Activated CD4-positive, alpha-beta T cell treated with anti-CD3 and anti-CD28 coated beads for 1 hour (primary cell): ENCODE measurements around the gene SLC2A6.

Source experiments
- DNase-seq: peaks from one replicate; pipeline ENCODE4 v3.0.0-alpha.2; 2020

SLC2A6 gene

DNA sequence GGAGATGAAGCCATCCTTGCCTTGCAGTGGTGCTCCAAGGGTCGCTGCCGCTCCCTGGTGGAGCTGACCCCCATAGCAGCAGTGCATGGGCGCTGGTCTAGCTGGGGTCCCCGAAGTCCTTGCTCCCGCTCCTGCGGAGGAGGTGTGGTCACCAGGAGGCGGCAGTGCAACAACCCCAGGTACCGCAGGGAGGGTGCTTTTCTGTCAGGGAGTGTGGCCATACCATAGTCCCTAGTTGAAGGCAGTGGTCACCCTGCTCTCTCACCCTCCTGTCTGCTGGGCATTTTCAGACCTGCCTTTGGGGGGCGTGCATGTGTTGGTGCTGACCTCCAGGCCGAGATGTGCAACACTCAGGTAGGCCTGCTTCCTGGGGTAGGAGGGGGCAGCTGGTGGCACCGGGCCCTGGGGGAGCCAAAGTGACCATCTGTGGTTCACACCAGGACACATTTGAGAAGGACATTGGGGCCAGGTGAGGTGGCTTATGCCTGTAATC lies 45.5 kb downstream of the SLC2A6 start:
- no peak for DNase-seq

DNA sequence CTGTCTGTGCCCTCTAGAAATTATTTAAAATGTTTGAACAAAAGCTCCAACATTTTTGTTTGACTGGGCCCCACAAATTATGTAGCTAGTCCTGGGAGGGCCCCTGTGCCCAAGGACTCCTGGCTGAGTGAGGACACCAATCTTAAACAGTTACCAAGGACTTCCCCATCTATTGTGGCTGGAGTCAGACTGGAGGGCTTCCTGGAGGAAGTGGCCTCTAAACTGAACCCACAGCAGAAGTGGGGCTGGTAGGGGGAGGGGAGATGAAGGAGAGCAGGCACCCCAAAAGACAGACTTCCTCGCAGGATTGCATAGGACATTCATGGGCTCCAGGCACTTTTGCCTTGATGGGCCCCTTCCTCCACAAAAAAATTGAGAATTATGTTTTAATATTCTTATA lies 48.7 kb downstream of the SLC2A6 start:
- DNase-seq: no peak

DNA sequence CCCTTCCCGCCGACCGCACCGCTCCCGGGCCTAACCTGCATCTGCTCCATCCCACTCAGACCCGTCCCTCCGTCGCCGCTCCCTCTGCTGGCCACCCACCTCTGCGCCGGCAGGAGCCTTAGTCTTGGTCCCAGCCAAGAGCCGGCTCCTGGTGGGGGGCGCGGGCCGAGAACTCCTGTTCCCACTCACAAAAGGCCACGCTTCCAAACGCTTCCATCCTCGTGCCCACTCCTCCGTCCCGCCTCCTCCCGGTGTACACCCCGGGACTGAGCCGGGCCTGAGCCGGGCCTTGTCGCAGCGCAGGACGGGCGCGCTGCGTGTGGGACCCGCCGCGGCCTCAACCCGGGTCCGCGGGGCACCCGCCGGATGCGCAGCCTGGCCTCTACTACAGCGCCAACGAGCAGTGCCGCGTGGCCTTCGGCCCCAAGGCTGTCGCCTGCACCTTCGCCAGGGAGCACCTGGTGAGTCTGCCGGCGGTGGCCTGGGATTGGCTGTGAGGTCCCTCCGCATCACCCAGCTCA lies 49.2 kb downstream of the SLC2A6 start:
- DNase-seq: no peak

DNA sequence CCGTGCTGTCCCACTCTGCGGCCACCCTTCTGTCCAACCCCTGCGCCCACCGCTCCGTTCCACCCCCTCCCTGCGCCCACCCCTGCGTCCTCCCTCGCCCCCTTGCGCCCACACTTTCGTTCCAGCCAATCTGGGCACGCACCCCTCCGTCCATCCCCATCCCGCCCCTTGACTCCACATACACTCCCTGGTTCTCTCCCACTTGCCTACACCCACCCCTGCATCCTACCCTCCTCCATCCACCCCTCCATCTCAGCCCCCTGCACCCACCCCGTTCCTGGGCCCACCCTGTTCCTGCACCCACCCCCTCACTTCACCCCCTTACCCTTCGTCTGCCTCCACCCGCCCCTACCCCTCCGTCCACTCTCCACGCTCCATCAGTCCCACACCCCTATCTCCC lies 49.7 kb downstream of the SLC2A6 start:
- DNase-seq: no peak

DNA sequence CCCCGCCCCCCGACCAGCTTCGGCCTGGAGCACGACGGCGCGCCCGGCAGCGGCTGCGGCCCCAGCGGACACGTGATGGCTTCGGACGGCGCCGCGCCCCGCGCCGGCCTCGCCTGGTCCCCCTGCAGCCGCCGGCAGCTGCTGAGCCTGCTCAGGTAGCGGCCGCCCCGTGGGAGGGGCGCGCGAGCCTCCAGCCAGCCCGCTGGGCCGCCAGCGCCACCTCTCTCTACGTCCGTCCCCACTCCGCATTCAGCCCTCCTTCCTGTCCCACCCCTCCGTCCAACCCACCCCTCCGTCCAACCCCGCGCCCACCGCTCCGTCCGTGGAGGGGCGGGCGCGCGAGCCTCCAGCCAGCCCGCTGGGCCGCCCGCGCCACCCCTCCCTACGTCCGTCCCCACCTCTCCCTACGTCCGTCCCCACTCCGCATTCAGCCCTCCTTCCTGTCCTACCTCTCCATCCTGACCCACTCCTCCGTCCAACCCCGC lies 50.2 kb downstream of the SLC2A6 start:
- no peak for DNase-seq

DNA sequence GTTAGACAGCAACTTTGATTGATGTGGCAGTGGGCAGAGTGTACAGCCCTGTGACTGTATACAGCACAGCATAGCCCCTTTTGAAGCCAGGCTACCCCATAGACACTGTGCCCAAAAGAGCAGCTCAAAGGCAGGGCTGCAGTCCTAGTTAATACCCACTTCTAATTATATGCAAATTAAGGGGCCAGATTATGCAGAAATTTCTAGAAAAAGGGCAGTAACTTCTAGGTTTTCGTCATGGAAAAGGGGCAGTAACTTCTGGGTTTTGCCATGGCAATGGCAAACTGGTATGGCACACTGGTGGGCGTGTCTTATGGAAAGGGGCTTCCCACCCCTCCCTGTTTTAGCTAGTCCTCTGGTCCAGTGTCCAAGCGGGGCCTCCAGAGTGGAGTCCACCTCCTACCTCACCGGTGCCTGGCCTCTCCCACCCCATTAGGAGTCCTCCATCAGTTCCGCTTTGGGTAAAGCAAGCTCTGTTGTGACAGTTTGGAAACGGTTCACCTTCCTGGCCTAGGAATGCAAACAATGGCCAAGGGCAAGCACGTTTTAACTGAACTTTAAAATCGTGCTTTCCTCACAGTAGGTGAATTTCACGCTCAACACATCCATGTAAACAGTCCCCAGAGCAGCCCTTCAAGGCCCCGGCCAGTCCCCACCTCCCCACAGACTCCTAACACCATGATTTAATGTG lies 51.1 kb downstream of the SLC2A6 start:
- no peak for DNase-seq

DNA sequence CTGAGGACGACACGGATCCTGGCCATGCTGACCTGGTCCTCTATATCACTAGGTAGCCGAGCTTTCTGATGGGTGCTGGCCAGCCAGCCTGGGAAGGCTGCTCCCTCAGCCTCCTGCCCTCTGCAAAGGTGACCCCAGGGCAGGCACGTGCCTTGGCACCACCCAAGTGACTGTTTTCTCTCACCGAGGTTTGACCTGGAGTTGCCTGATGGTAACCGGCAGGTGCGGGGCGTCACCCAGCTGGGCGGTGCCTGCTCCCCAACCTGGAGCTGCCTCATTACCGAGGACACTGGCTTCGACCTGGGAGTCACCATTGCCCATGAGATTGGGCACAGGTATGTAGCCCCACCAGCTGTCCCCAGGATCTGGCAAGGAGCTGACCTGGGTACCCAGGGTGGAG lies 52.9 kb downstream of the SLC2A6 start:
- no peak for DNase-seq

DNA sequence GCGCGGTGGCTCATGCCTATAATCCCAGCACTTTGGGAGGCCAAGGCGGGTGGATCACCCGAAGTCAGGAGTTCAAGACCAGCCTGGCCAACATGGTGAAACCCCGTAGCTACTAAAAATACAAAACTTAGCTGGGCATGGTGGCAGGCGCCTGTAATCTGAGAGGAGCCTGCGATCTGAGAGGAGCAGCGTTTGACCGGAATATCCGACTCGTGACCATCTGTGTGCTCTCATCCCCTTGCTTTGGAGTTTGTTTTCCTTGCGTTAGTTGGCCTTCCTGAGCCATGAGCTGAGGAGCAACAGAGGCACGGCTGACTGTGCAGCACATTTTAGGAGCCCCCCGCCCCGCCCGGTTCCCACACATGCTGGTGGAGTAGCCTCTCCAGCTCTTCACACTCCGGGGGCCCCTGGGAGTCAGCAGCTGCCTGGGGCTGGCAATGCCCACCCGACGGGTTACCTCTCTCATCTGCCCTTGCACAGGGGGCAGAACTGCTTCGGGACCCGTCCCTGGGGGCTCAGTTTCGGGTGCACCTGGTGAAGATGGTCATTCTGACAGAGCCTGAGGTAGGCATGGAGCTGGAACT lies 53.8 kb downstream of the SLC2A6 start:
- no peak for DNase-seq

DNA sequence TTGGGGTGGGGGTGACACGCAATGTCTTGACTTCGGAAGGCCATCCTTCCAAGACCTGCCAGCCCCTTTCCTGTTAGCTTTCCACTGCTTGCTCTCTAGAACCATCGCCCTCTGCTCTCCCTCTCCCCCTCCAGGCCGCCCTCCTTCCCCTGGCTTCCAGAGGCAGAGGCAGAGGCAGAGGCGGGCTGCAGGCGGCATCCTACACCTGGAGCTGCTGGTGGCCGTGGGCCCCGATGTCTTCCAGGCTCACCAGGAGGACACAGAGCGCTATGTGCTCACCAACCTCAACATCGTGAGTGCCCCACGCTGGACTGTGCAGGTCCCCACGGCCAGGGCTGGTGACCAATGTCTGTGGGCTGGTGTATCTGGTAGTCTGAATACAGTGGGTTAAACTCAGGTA lies 54.7 kb downstream of the SLC2A6 start:
- DNase-seq: no peak

DNA sequence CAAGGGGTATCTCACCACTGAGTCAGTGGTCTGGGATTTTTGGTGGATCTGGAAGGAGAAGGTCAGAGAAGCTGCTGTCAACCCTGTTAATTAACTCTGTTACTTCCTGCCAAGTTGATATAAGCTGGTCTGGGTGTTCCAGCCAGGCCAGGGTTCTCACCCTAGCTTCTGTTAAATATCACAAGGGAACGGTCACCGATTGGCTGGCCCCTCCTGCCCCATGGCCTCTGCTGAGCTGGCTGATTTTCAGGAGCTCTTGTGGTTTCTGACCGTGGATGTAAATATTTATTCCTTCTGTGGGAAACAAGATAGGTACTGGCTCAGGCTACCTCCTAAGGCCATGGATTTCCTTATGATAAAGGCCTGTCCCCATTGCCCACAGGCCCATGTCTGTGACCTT lies 55.7 kb downstream of the SLC2A6 start:
- DNase-seq: no peak

DNA sequence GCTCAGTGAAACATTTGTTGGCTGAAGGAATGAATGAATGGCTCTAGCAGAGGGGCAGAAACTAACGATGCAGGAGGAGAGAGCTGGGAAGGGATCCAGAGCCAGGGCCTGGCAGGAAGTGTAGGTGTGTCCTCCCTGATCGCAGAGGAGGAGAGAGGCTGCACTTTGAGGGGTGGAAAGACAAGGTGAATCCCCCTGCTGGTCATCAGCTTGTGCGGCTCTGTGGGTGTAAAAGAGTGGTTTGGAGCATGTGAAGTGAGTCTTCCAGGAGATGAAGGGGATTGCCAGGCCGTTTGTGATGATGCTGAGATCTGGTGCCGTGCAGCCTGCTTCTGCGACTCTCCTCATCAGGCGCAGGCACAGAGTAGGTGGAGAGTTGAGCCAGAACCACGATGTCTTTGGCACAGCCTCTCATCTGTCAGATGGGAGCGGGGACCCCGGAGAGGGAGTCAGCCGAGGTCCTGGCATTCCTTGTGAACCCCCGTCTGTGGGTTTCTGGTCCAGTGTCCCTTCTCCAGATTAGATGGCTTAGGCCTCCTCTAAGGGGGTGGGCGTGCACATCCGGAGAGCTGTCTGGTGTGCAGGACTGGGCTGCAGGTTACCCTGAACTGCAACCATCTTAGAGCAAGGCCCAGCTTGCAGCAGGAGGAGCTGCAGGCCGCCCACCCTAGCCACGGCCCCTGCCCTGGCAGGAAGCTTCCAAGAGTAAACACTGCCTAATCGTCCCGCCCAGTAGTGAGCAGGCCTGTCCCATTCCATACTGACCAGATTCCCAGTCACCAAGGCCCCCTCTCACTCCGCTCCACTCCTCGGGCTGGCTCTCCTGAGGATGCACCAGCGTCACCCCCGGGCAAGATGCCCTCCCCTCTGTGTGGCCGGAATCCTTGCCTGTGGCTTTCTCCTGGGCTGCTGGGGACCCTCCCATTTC lies 57.0 kb downstream of the SLC2A6 start, which contains the start of gene ADAMTS13:
Gene ADAMTS13, plus strand, starts transcription at position 753 of the 928 bp plus-strand sequence. Its CDS starts 77 bp downstream, at position 830.
- no peak for DNase-seq
